ENCODE results near the gene AGAP1. TPM values are rescaled to one million over a fixed set of nuclear protein-coding genes. Genes with fewer than 3 reads are reported as not detected.
A peak's percentile ranks its signal among the peaks of the same experiment; 100 is the strongest.

Gene AGAP1
- polyA plus RNA-seq, 2 of the 4 experiments (the other 2 are of a cell fraction) = 20.2 to 21.9 TPM

DNA sequence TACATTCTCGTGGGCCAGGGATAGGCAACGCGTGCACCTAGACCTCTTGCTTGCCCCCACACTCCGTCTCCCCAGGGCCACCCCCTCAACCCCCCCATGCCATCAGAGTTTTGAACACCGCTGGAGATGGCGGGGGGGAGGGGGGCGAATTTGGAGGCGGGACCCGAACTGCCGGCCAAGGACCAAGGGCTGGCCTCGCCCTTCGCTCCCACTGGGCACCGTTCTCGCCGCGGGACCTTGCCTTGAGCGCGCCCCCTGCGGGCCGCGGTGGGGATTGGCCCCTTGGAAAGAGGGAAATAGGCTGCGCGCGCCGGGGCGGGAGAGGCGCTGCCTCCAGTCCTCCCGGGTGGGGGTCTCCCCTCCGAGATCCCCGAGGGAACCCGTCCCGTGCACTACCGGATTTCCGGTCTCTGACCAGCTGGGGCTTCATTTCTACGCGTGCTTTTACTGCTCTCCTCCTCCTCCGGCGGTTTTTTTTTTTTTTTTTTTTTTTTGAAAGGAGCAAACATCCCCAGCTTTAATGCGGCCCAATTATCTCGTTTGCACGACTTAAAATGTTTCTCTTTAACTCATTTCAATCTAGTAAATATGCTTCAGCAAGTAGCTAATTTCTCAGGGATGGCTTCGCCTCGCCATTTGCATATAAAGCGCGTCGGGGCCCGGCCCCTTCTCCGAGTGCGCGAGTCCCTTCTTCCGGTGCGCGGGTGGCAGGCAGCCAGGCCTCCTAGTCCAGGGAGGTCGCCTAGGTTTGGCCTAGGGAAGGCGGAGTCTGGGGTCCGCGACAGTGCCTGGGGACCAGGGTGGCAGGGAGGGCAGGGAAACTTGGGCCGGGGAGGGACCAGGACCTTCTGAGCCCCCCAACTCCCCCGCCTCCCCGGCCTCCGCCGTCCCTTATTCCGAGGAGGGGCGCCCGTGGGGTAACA, 684.4 kb downstream of the AGAP1 start (continued):
- TF ChIP-seq JUNB (IDR thresholded peaks at IDR 0.05) (no peak), EP300 (IDR thresholded peaks at IDR 0.05) (no peak), NR3C1 (IDR thresholded peaks at IDR 0.05) (no peak), PHF8 (IDR thresholded peaks at IDR 0.05; ENCODE audit: borderline replicate concordance, low read depth) (no peak; the same call in 1 of the 2 replicates), RAD21 (conservative IDR thresholded peaks at IDR 0.05 in 1 of 2, IDR thresholded peaks at IDR 0.05 in 1 of 2) (peak; percentile 46 to 50; a peak in 4 of 5 replicates), TP53 (CRISPR knock-in tag; IDR thresholded peaks at IDR 0.05) (no peak), ZC3H11A (IDR thresholded peaks at IDR 0.05) (no peak), HOXB13 (CRISPR knock-in tag; IDR thresholded peaks at IDR 0.05; ENCODE audit: low read depth) (no peak), HOXA7 (CRISPR knock-in tag; IDR thresholded peaks at IDR 0.05) (no peak), TFCP2L1 (CRISPR knock-in tag; IDR thresholded peaks at IDR 0.05) (no peak), SMC3 (IDR thresholded peaks at IDR 0.05) (peak; percentile 69), MAZ (IDR thresholded peaks at IDR 0.05; ENCODE audit: borderline replicate concordance, low read depth, low read length) (no peak), RFX5 (IDR thresholded peaks at IDR 0.05) (no peak), KDM1A (IDR thresholded peaks at IDR 0.05; ENCODE audit: low read depth) (no peak), POLR2AphosphoS2 (conservative IDR thresholded peaks at IDR 0.05; ENCODE audit: low read length) (no peak), SREBF2 (IDR thresholded peaks at IDR 0.05) (no peak), ZSCAN20 (CRISPR knock-in tag; IDR thresholded peaks at IDR 0.05) (no peak), RNF2 (IDR thresholded peaks at IDR 0.05; ENCODE audit: borderline replicate concordance, low read depth) (no peak), NFE2L2 (conservative IDR thresholded peaks at IDR 0.05; ENCODE audit: low read length) (no peak), CEBPB (IDR thresholded peaks at IDR 0.05) (no peak), RARB (CRISPR knock-in tag; IDR thresholded peaks at IDR 0.05) (no peak), EHMT2 (IDR thresholded peaks at IDR 0.05; ENCODE audit: low read depth) (no peak), HEYL (CRISPR knock-in tag; IDR thresholded peaks at IDR 0.05) (no peak), GATA3 (IDR thresholded peaks at IDR 0.05; ENCODE audit: borderline replicate concordance) (no peak), ZNF302 (CRISPR knock-in tag; IDR thresholded peaks at IDR 0.05) (no peak), CHD4 (IDR thresholded peaks at IDR 0.05; ENCODE audit: borderline replicate concordance) (no peak), FOXS1 (CRISPR knock-in tag; IDR thresholded peaks at IDR 0.05) (no peak), KDM5A (IDR thresholded peaks at IDR 0.05) (no peak), HOXB5 (CRISPR knock-in tag; IDR thresholded peaks at IDR 0.05) (no peak)
- TF ChIP-seq, protein P1, sequence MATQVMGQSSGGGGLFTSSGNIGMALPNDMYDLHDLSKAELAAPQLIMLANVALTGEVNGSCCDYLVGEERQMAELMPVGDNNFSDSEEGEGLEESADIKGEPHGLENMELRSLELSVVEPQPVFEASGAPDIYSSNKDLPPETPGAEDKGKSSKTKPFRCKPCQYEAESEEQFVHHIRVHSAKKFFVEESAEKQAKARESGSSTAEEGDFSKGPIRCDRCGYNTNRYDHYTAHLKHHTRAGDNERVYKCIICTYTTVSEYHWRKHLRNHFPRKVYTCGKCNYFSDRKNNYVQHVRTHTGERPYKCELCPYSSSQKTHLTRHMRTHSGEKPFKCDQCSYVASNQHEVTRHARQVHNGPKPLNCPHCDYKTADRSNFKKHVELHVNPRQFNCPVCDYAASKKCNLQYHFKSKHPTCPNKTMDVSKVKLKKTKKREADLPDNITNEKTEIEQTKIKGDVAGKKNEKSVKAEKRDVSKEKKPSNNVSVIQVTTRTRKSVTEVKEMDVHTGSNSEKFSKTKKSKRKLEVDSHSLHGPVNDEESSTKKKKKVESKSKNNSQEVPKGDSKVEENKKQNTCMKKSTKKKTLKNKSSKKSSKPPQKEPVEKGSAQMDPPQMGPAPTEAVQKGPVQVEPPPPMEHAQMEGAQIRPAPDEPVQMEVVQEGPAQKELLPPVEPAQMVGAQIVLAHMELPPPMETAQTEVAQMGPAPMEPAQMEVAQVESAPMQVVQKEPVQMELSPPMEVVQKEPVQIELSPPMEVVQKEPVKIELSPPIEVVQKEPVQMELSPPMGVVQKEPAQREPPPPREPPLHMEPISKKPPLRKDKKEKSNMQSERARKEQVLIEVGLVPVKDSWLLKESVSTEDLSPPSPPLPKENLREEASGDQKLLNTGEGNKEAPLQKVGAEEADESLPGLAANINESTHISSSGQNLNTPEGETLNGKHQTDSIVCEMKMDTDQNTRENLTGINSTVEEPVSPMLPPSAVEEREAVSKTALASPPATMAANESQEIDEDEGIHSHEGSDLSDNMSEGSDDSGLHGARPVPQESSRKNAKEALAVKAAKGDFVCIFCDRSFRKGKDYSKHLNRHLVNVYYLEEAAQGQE (IDR thresholded peaks at IDR 0.05) = no peak
- TF ChIP-seq, protein P2, sequence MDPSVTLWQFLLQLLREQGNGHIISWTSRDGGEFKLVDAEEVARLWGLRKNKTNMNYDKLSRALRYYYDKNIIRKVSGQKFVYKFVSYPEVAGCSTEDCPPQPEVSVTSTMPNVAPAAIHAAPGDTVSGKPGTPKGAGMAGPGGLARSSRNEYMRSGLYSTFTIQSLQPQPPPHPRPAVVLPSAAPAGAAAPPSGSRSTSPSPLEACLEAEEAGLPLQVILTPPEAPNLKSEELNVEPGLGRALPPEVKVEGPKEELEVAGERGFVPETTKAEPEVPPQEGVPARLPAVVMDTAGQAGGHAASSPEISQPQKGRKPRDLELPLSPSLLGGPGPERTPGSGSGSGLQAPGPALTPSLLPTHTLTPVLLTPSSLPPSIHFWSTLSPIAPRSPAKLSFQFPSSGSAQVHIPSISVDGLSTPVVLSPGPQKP (IDR thresholded peaks at IDR 0.05; ENCODE audit: low read depth, low read length) = no peak
- TF ChIP-seq, protein P3, sequence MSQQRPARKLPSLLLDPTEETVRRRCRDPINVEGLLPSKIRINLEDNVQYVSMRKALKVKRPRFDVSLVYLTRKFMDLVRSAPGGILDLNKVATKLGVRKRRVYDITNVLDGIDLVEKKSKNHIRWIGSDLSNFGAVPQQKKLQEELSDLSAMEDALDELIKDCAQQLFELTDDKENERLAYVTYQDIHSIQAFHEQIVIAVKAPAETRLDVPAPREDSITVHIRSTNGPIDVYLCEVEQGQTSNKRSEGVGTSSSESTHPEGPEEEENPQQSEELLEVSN (IDR thresholded peaks at IDR 0.05; ENCODE audit: borderline replicate concordance, low read depth) = peak; percentile 66
- TF ChIP-seq, protein P4, sequence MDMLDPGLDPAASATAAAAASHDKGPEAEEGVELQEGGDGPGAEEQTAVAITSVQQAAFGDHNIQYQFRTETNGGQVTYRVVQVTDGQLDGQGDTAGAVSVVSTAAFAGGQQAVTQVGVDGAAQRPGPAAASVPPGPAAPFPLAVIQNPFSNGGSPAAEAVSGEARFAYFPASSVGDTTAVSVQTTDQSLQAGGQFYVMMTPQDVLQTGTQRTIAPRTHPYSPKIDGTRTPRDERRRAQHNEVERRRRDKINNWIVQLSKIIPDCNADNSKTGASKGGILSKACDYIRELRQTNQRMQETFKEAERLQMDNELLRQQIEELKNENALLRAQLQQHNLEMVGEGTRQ (IDR thresholded peaks at IDR 0.05) = no peak
- TF ChIP-seq, protein P5, sequence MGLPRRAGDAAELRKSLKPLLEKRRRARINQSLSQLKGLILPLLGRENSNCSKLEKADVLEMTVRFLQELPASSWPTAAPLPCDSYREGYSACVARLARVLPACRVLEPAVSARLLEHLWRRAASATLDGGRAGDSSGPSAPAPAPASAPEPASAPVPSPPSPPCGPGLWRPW (IDR thresholded peaks at IDR 0.05) = no peak

All from A549 (cell line).